GM23338 (cell line): Measurements from ENCODE around the gene CEACAM21. TPM values are rescaled to one million over a fixed set of nuclear protein-coding genes. Genes with fewer than 3 reads are reported as not detected.

Experiments
- ATAC-seq: fragments of 200-7000 bp; cut with Tn5 transposase; 3 replicates; pipeline ENCODE4 v1.9.1; 2020
- DNase-seq: peaks from one replicate; pipeline ENCODE4 v3.0.0-alpha.2; 2015; ENCODE audit warnings: low spot score
- H2AFZ ChIP-seq: fragments of 200-600 bp; sonication (generic); 2 replicates; pipeline ENCODE4 v1.8.0; 2016; ENCODE audit warnings: antibody characterized with exemption, mild to moderate bottlenecking, moderate library complexity
- H3F3A ChIP-seq: fragments of 200-600 bp; sonication (generic); replicated peaks from 2 replicates; pipeline ENCODE4 v1.8.0; 2017; ENCODE audit warnings: antibody characterized with exemption, mixed run types, low read depth
- H3K27ac ChIP-seq: fragments of 200-600 bp; sonication (generic); 2 replicates; pipeline ENCODE4 v1.6.1; 2016; ENCODE audit warnings: low read depth
- H3K27me3 ChIP-seq: fragments of 200-600 bp; sonication (generic); 2 replicates; pipeline ENCODE4 v1.8.0; 2016; ENCODE audit warnings: mild to moderate bottlenecking, mixed run types, moderate library complexity; ENCODE audit not compliant: insufficient read depth
- H3K36me3 ChIP-seq: fragments of 200-600 bp; sonication (generic); 2 replicates; pipeline ENCODE4 v1.8.0; 2016; ENCODE audit warnings: mild to moderate bottlenecking; ENCODE audit not compliant: insufficient read depth
- H3K4me1 ChIP-seq: fragments of 200-600 bp; sonication (generic); 2 replicates; pipeline ENCODE4 v1.8.0; 2016; ENCODE audit warnings: mild to moderate bottlenecking, moderate library complexity; ENCODE audit not compliant: insufficient read depth
- H3K4me2 ChIP-seq: fragments of 200-600 bp; sonication (generic); 2 replicates; pipeline ENCODE4 v1.7.1; 2017; ENCODE audit warnings: mixed run types
- H3K4me3 ChIP-seq: fragments of 200-600 bp; sonication (generic); 2 replicates; pipeline ENCODE4 v1.6.1; 2016; ENCODE audit warnings: mixed run types
- H3K79me2 ChIP-seq: fragments of 200-600 bp; sonication (generic); replicated peaks from 2 replicates; pipeline ENCODE4 v1.8.0; 2017; ENCODE audit warnings: mild to moderate bottlenecking; ENCODE audit not compliant: insufficient read depth
- H3K9me2 ChIP-seq: fragments of 200-600 bp; sonication (generic); 2 replicates; pipeline ENCODE4 v1.8.0; 2017; ENCODE audit not compliant: insufficient read depth
- H4K20me1 ChIP-seq: fragments of 200-600 bp; sonication (generic); replicated peaks from 2 replicates; pipeline ENCODE4 v1.8.0; 2017; ENCODE audit warnings: mild to moderate bottlenecking; ENCODE audit not compliant: insufficient read depth
- H3K27ac Mint-ChIP-seq: 2 replicates; pipeline ENCODE4 v1.8.0; 2020; ENCODE audit warnings: inconsistent platforms, mild to moderate bottlenecking, moderate library complexity, mixed read lengths
- H3K27me3 Mint-ChIP-seq: 3 replicates; pipeline ENCODE4 v1.8.0; 2022; ENCODE audit warnings: low read depth, mild to moderate bottlenecking, moderate library complexity, mixed read lengths, inconsistent platforms; ENCODE audit not compliant: insufficient read depth, poor library complexity
- H3K36me3 Mint-ChIP-seq: 3 replicates; pipeline ENCODE4 v1.8.0; 2021; ENCODE audit warnings: low read depth, mild to moderate bottlenecking, inconsistent platforms, moderate library complexity, mixed read lengths
- H3K4me1 Mint-ChIP-seq: 3 replicates; pipeline ENCODE4 v1.8.0; 2020; ENCODE audit warnings: mild to moderate bottlenecking, inconsistent platforms, mixed read lengths
- H3K4me3 Mint-ChIP-seq: 3 replicates; pipeline ENCODE4 v1.8.0; 2021; ENCODE audit warnings: moderate library complexity, mild to moderate bottlenecking, inconsistent platforms, mixed read lengths
- H3K9me3 Mint-ChIP-seq: 3 replicates; pipeline ENCODE4 v1.8.0; 2020; ENCODE audit warnings: moderate library complexity, mild to moderate bottlenecking, inconsistent platforms, mixed read lengths
- CREB1 ChIP-seq: fragments of 250-450 bp; sonication (Bioruptor Pico); IDR thresholded peaks from 2 replicates; pipeline ENCODE4 v1.5.0; 2020; ENCODE audit warnings: low read depth, mild to moderate bottlenecking, moderate library complexity
- CTCF ChIP-seq, 2 experiments: fragments of 200-600 bp in 1 of 2; sonication (generic) in 1 of 2; conservative IDR thresholded peaks; 2 replicates each; pipeline versions ENCODE4 v1.5.1 to v1.6.1; 2016 to 2017; ENCODE audit warnings: antibody characterized with exemption in 2 of 2, low read depth in 2 of 2, mild to moderate bottlenecking in 2 of 2, moderate library complexity in 1 of 2
- ETS1 ChIP-seq: IDR thresholded peaks from 2 replicates; pipeline ENCODE4 v1.6.1; 2016; ENCODE audit warnings: antibody characterized with exemption
- EZH2 ChIP-seq: fragments of 200-600 bp; sonication (generic); IDR thresholded peaks from one replicate; pipeline ENCODE4 v1.8.0; 2017; ENCODE audit warnings: antibody characterized with exemption, mild to moderate bottlenecking, low read depth; ENCODE audit not compliant: unreplicated experiment
- EZH2phosphoT487 ChIP-seq: fragments of 200-600 bp; sonication (generic); IDR thresholded peaks from one replicate; pipeline ENCODE4 v1.8.1; 2018; ENCODE audit warnings: antibody characterized with exemption; ENCODE audit not compliant: unreplicated experiment
- JUNB ChIP-seq: IDR thresholded peaks from one replicate; pipeline ENCODE4 v1.6.1; 2016; ENCODE audit warnings: antibody characterized with exemption; ENCODE audit not compliant: unreplicated experiment
- NANOG ChIP-seq: IDR thresholded peaks from 2 replicates; pipeline ENCODE4 v1.6.1; 2016; ENCODE audit warnings: antibody characterized with exemption, borderline replicate concordance
- POLR2AphosphoS5 ChIP-seq: IDR thresholded peaks from 2 replicates; pipeline ENCODE4 v1.6.1; 2016; ENCODE audit warnings: antibody characterized with exemption, low read depth
- REST ChIP-seq: IDR thresholded peaks from one replicate; pipeline ENCODE4 v1.6.1; 2018; ENCODE audit warnings: antibody characterized with exemption; ENCODE audit not compliant: unreplicated experiment
- STAT1 ChIP-seq: IDR thresholded peaks from one replicate; pipeline ENCODE4 v1.6.1; 2016; ENCODE audit warnings: antibody characterized with exemption; ENCODE audit not compliant: unreplicated experiment
- ZNF114 ChIP-seq: fragments of 250-450 bp; sonication (Bioruptor Pico); IDR thresholded peaks from 2 replicates; pipeline ENCODE4 v1.5.0; 2020; ENCODE audit warnings: mild to moderate bottlenecking, moderate library complexity
- ZNF331 ChIP-seq: fragments of 250-450 bp; sonication (Bioruptor Pico); IDR thresholded peaks from 2 replicates; pipeline ENCODE4 v1.5.0; 2020; ENCODE audit warnings: low read depth, mild to moderate bottlenecking, moderate library complexity
- ZNF462 ChIP-seq: fragments of 250-450 bp; sonication (Bioruptor Pico); IDR thresholded peaks from 2 replicates; pipeline ENCODE4 v1.5.0; 2020; ENCODE audit warnings: mild to moderate bottlenecking, moderate library complexity
- polyA plus RNA-seq: library from polyadenylated mRNA; unstranded; fragments of >200 nt; fragmentation: Nextera tagmentation; extraction: Ambion mirVana; gene quantifications from 2 replicates; pipeline ENCODE4 v1.2.1, GENCODE V29; 2016
- total RNA-seq: library from RNA; depleted of rRNA; stranded (reverse); fragments of >200 nt; shearing (Covaris generic); gene quantifications from 2 replicates; pipeline ENCODE4 v1.2.3, GENCODE V29; 2014

CEACAM21 gene
- total and polyA plus RNA-seq, 2 experiments from 2014 or later: not detected

GRCh38 chr19:41584931-41585330 is 9.0 kb downstream of the CEACAM21 start:
- H3K27me3 Mint-ChIP-seq: peaks cover 22% of the 10 kb centered on the region
- Histone ChIP-seq H3K4me2 (no peak overlapping the region), H3K4me1 (no peaks in the 10 kb centered on the region), H3K36me3 (no peaks in the 10 kb centered on the region), H3K27me3 (no peaks in the 10 kb centered on the region), H3K27ac (no peak overlapping the region), H3K9me2 (no peaks in the 10 kb centered on the region), H4K20me1 (no peaks in the 10 kb centered on the region), H3K4me3 (no peak overlapping the region), H3F3A (no peaks in the 10 kb centered on the region), H2AFZ (no peak overlapping the region), H3K79me2 (no peaks in the 10 kb centered on the region)
- H3K9me3 Mint-ChIP-seq: peaks cover 63% of the 10 kb centered on the region
- H3K4me3 Mint-ChIP-seq: no peak overlapping the region
- no peaks in the 10 kb centered on the region for H3K4me1 Mint-ChIP-seq
- no peak overlapping the region for H3K27ac Mint-ChIP-seq
- ATAC-seq (no peak), DNase-seq (no peak)
- peaks cover 29% of the 10 kb centered on the region for H3K36me3 Mint-ChIP-seq
- no peak for TF ChIP-seq CREB1 (CRISPR knock-in tag)
- no peak for TF ChIP-seq ZNF114 (CRISPR knock-in tag)
- TF ChIP-seq NANOG: no peak
- no peak for TF ChIP-seq JUNB
- no peak for TF ChIP-seq REST
- TF ChIP-seq STAT1: no peak
- TF ChIP-seq EZH2: no peak
- TF ChIP-seq CTCF (conservative IDR thresholded peaks at IDR 0.05; ENCODE audit: low read depth in 2 of 2): no peak
- TF ChIP-seq ZNF462 (CRISPR knock-in tag): no peak
- TF ChIP-seq POLR2AphosphoS5: no peak
- no peak for TF ChIP-seq EZH2phosphoT487
- TF ChIP-seq ETS1: no peak
- TF ChIP-seq ZNF331 (CRISPR knock-in tag): no peak
